Adipocyte (in vitro differentiated cells): ENCODE results near the gene UTP3.
"Not testable (repeated sequence)": the region's sequence is repeated elsewhere in the genome, so short reads cannot be mapped to it uniquely, and the experiment has no call there.

Experiments used
- DNase-seq: peaks from one replicate; pipeline ENCODE4 v3.0.0-alpha.2; 2015; ENCODE audit warnings: low read depth
- H3K27me3 ChIP-seq: replicated peaks from 2 replicates; pipeline ENCODE4 v1.7.0; 2013; ENCODE audit warnings: mild to moderate bottlenecking, low read length, moderate library complexity; ENCODE audit not compliant: control insufficient read depth, insufficient read depth
- H3K36me3 ChIP-seq: 2 replicates; pipeline ENCODE4 v1.7.0; 2013; ENCODE audit warnings: low read length, mild to moderate bottlenecking, moderate library complexity; ENCODE audit not compliant: control insufficient read depth, insufficient read depth, severe bottlenecking
- H3K4me1 ChIP-seq: 2 replicates; pipeline ENCODE4 v1.7.0; 2013; ENCODE audit warnings: mild to moderate bottlenecking, low read length, moderate library complexity; ENCODE audit not compliant: control insufficient read depth, insufficient read depth
- H3K4me3 ChIP-seq: 2 replicates; pipeline ENCODE4 v1.7.0; 2013; ENCODE audit warnings: mild to moderate bottlenecking, low read length, moderate library complexity
- H3K9ac ChIP-seq: 2 replicates; pipeline ENCODE4 v1.7.0; 2013; ENCODE audit warnings: mild to moderate bottlenecking, low read length, moderate library complexity
- H3K9me3 ChIP-seq: 2 replicates; pipeline ENCODE4 v1.7.0; 2013; ENCODE audit warnings: mild to moderate bottlenecking, low read length, moderate library complexity; ENCODE audit not compliant: control insufficient read depth

The UTP3 gene

GRCh38 chr4:70667740-70668535, 20.4 kb upstream of the UTP3 start:
- Histone ChIP-seq H3K27me3 (no peaks in the 10 kb centered on the region), H3K9me3 (no peaks in the 10 kb centered on the region), H3K4me3 (peak overlapping the region; percentile 37), H3K9ac (no peak overlapping the region), H3K4me1 (peaks cover 23% of the 10 kb centered on the region), H3K36me3 (no peaks in the 10 kb centered on the region)
- peak; percentile 38 for DNase-seq

GRCh38 chr4:70670332-70671014, 17.9 kb upstream of the UTP3 start:
- Histone ChIP-seq H3K27me3 (no peaks in the 10 kb centered on the region), H3K9ac (no peak overlapping the region), H3K36me3 (no peaks in the 10 kb centered on the region), H3K4me1 (peaks cover 23% of the 10 kb centered on the region), H3K9me3 (no peaks in the 10 kb centered on the region), H3K4me3 (no peak overlapping the region)
- DNase-seq: no peak

- Histone ChIP-seq H3K27me3 (no peaks in the 10 kb centered on the region), H3K4me3 (no peak overlapping the region), H3K9ac (no peak overlapping the region), H3K4me1 (peaks cover 19% of the 10 kb centered on the region), H3K36me3 (no peaks in the 10 kb centered on the region), H3K9me3 (no peaks in the 10 kb centered on the region)
- DNase-seq: no peak
These were observed 17.2 kb upstream of the UTP3 start for GRCh38 chr4:70671091-70671490.

GRCh38 chr4:70674191-70674590, 14.1 kb upstream of the UTP3 start:
- H3K9me3 ChIP-seq: no peaks in the 10 kb centered on the region
- H3K36me3 ChIP-seq: no peaks in the 10 kb centered on the region
- H3K4me1 ChIP-seq: no peaks in the 10 kb centered on the region
- DNase-seq: no peak
- no peak overlapping the region for H3K9ac ChIP-seq
- H3K27me3 ChIP-seq: no peaks in the 10 kb centered on the region
- no peak overlapping the region for H3K4me3 ChIP-seq

- Histone ChIP-seq H3K4me3 (no peak overlapping the region), H3K36me3 (no peaks in the 10 kb centered on the region), H3K27me3 (no peaks in the 10 kb centered on the region), H3K9ac (no peak overlapping the region), H3K4me1 (no peaks in the 10 kb centered on the region), H3K9me3 (no peaks in the 10 kb centered on the region)
- DNase-seq: no peak
These were observed 13.6 kb upstream of the UTP3 start for GRCh38 chr4:70674731-70675130.

- Histone ChIP-seq H3K9ac (no peak overlapping the region), H3K36me3 (no peaks in the 10 kb centered on the region), H3K9me3 (no peaks in the 10 kb centered on the region), H3K4me3 (no peak overlapping the region), H3K4me1 (no peaks in the 10 kb centered on the region), H3K27me3 (no peaks in the 10 kb centered on the region)
- no peak for DNase-seq
These were observed 11.7 kb upstream of the UTP3 start for GRCh38 chr4:70676554-70677090.

- no peaks in the 10 kb centered on the region for H3K4me1 ChIP-seq
- no peaks in the 10 kb centered on the region for H3K36me3 ChIP-seq
- H3K4me3 ChIP-seq: no peak overlapping the region
- DNase-seq: no peak
- H3K9ac ChIP-seq: no peak overlapping the region
- H3K9me3 ChIP-seq: no peaks in the 10 kb centered on the region
- H3K27me3 ChIP-seq: no peaks in the 10 kb centered on the region
These were observed 9.8 kb upstream of the UTP3 start for GRCh38 chr4:70678383-70678999.

GRCh38 chr4:70680934-70681333, 7.4 kb upstream of the UTP3 start:
- Histone ChIP-seq H3K4me1 (no peaks in the 10 kb centered on the region), H3K36me3 (no peaks in the 10 kb centered on the region), H3K27me3 (no peaks in the 10 kb centered on the region), H3K4me3 (no peak overlapping the region), H3K9me3 (no peaks in the 10 kb centered on the region), H3K9ac (no peak overlapping the region)
- no peak for DNase-seq

- H3K4me3 ChIP-seq: no peak overlapping the region
- H3K9ac ChIP-seq: no peak overlapping the region
- no peaks in the 10 kb centered on the region for H3K27me3 ChIP-seq
- no peaks in the 10 kb centered on the region for H3K9me3 ChIP-seq
- no peak for DNase-seq
- H3K36me3 ChIP-seq: no peaks in the 10 kb centered on the region
- no peaks in the 10 kb centered on the region for H3K4me1 ChIP-seq
These were observed 6.6 kb upstream of the UTP3 start for GRCh38 chr4:70681704-70682103.

- H3K4me1 ChIP-seq, DNase-seq, H3K4me3 ChIP-seq, H3K36me3 ChIP-seq, H3K9ac ChIP-seq, H3K27me3 ChIP-seq, H3K9me3 ChIP-seq: not testable (repeated sequence)
These were observed 6.2 kb upstream of the UTP3 start for GRCh38 chr4:70682142-70682541.

- DNase-seq: no peak
- Histone ChIP-seq H3K9me3 (no peaks in the 10 kb centered on the region), H3K4me1 (peaks cover 30% of the 10 kb centered on the region), H3K36me3 (peaks cover 3% of the 10 kb centered on the region), H3K4me3 (peak overlapping the region; percentile 90), H3K9ac (peak overlapping the region; percentile 93), H3K27me3 (no peaks in the 10 kb centered on the region)
These were observed 940 bp upstream of the UTP3 start for GRCh38 chr4:70687392-70687791.
